Gastroesophageal sphincter (tissue), 4 donors: ENCODE data around the gene ZNF554. TPM values are rescaled to one million over a fixed set of nuclear protein-coding genes. Genes with fewer than 3 reads are reported as not detected.
"Not testable (repeated sequence)": the region's sequence is repeated elsewhere in the genome, so short reads cannot be mapped to it uniquely, and the experiment has no call there.

Source experiments
- ATAC-seq: fragments of 150-250 bp; one replicate; pipeline ENCODE4 v1.9.1; 2016; ENCODE audit warnings: mild to moderate bottlenecking, moderate library complexity
- H3K27ac ChIP-seq, 4 donors: fragments of 200-600 bp; sonication (generic) in 3 of 4; 1 replicate in 3 of 4; 2 replicates in 1 of 4; pipeline ENCODE4 v1.5.1; 2016 to 2019
- H3K27me3 ChIP-seq: fragments of 200-600 bp; sonication (generic); one replicate; pipeline ENCODE4 v1.5.1; 2019
- H3K36me3 ChIP-seq, 2 donors: fragments of 200-600 bp; sonication (generic); one replicate each; pipeline ENCODE4 v1.5.1; 2019; ENCODE audit warnings: control low read depth in 1 of 2
- H3K4me1 ChIP-seq, 3 donors: fragments of 200-600 bp; sonication (generic); 1 replicate in 2 of 3; 2 replicates in 1 of 3; pipeline ENCODE4 v1.5.1; 2016 to 2019; ENCODE audit warnings: control low read depth in 2 of 3
- H3K4me3 ChIP-seq, 2 donors: fragments of 200-600 bp; sonication (generic); one replicate each; pipeline ENCODE4 v1.5.1; 2019; ENCODE audit warnings: mild to moderate bottlenecking in 1 of 2, moderate library complexity in 1 of 2
- H3K9me3 ChIP-seq, 3 donors: fragments of 200-600 bp; sonication (generic); one replicate each; pipeline ENCODE4 v1.5.1; 2017 to 2019; ENCODE audit warnings: control low read depth in 2 of 3
- EP300 ChIP-seq: sonication (generic); formaldehyde crosslinking; IDR thresholded peaks from one replicate; pipeline ENCODE4 v1.6.1; 2017; ENCODE audit warnings: antibody characterized with exemption, mild to moderate bottlenecking
- POLR2A ChIP-seq, 2 donors: fragments of 450-650 bp; IDR thresholded peaks; one replicate each; pipeline ENCODE4 v1.6.1; 2017; ENCODE audit warnings: antibody characterized with exemption in 2 of 2, mild to moderate bottlenecking in 2 of 2, moderate library complexity in 1 of 2
- POLR2AphosphoS5 ChIP-seq: sonication (generic); formaldehyde crosslinking; IDR thresholded peaks from one replicate; pipeline ENCODE4 v1.6.1; 2017; ENCODE audit warnings: antibody characterized with exemption
- WGBS, 2 donors: methylation state at CpG; one replicate each; pipeline ENCODE4 v1.1.5; 2018; ENCODE audit warnings: low coverage in 1 of 2; 5-methylcytosine and 5-hydroxymethylcytosine counted together
- total RNA-seq, 4 donors: library from RNA; depleted of rRNA; stranded (reverse); fragments of >200 nt; gene quantifications; one replicate each; pipeline ENCODE4 v1.1.0, GENCODE V29; 2016
- TF ChIP-seq, protein P1 (sequence below), 4 experiments: fragments of 200-600 bp in 2 of 4; fragments of 450-650 bp in 2 of 4; sonication (generic) in 1 of 4; IDR thresholded peaks; one replicate each; pipeline ENCODE4 v1.5.1; 2017 to 2019; ENCODE audit warnings: antibody characterized with exemption in 4 of 4, mild to moderate bottlenecking in 2 of 4, moderate library complexity in 2 of 4

ZNF554 gene
- total RNA-seq, 4 donors from 2014 or later = 3.5 to 7.8 (median 5.5) TPM

DNA sequence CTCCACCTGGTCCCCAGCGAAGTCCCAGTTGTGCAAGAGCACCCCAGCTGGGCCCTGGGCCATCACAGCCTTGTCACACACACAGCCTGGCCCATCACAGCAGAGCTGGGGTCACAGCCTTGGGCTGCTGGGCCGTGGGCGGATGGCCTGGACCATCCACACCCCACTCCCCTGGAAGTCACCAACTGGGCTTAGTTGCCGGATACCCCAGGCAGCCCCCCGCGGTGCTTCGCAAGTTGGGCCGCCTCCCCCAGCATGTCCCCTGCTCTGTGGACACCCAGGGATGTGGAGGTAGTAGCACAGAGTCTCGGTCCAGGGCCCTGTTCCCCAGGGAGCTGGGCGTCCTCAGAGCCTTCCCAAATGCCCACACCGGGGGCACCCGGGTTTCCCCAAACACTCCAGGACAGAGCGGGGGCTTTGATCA is 4.5 kb upstream of the ZNF554 start:
- peaks cover 0 to 50% of the 10 kb centered on the region in 2 donors for H3K36me3 ChIP-seq
- ATAC-seq = no peak
- no peak overlapping the region for H3K4me3 ChIP-seq
- WGBS, 2 donors = 100% methylated on average over 1 of the region's 13 CpGs; no CpG with 5 or more reads in 1 of the 2 donors
- H3K4me1 ChIP-seq = peaks cover 0 to 2% (median 0%) of the 10 kb centered on the region in 3 donors
- TF ChIP-seq POLR2AphosphoS5 (no peak), EP300 (no peak), POLR2A (IDR thresholded peaks at IDR 0.05) (no peak)
- TF ChIP-seq, protein P1, sequence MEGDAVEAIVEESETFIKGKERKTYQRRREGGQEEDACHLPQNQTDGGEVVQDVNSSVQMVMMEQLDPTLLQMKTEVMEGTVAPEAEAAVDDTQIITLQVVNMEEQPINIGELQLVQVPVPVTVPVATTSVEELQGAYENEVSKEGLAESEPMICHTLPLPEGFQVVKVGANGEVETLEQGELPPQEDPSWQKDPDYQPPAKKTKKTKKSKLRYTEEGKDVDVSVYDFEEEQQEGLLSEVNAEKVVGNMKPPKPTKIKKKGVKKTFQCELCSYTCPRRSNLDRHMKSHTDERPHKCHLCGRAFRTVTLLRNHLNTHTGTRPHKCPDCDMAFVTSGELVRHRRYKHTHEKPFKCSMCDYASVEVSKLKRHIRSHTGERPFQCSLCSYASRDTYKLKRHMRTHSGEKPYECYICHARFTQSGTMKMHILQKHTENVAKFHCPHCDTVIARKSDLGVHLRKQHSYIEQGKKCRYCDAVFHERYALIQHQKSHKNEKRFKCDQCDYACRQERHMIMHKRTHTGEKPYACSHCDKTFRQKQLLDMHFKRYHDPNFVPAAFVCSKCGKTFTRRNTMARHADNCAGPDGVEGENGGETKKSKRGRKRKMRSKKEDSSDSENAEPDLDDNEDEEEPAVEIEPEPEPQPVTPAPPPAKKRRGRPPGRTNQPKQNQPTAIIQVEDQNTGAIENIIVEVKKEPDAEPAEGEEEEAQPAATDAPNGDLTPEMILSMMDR (IDR thresholded peaks at IDR 0.05) = no peak
- no peak overlapping the region for H3K27ac ChIP-seq
- no peaks in the 10 kb centered on the region for H3K27me3 ChIP-seq
- H3K9me3 ChIP-seq = no peaks in the 10 kb centered on the region

DNA sequence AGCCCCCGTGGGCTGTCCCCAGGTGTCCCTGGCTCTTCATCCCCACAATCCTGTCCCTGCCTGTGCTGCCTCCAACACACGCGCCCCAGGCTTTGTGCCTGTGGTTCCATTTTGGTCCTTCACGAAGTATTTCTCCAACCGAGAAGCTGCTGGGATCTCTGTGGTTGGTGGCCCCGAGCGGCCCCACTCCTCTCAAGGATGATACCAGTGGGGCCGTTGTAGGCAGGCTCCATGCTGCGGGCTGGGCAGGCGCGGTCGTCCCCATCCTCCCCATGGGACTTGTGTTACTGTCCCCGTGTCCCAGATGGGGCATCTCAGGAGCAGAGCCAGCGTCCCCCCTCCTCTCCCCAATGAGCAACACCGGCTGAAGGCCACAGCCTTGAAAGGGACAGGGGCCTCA is 3.7 kb upstream of the ZNF554 start:
- no peak for ATAC-seq
- Histone ChIP-seq H3K36me3 (peaks cover 0 to 43% of the 10 kb centered on the region in 2 donors), H3K27me3 (no peaks in the 10 kb centered on the region), H3K4me1 (peaks cover 0 to 10% (median 2%) of the 10 kb centered on the region in 3 donors), H3K27ac (no peak overlapping the region), H3K9me3 (no peaks in the 10 kb centered on the region), H3K4me3 (no peak overlapping the region)
- TF ChIP-seq, protein P1 (IDR thresholded peaks at IDR 0.05) = no peak
- TF ChIP-seq EP300 = no peak
- no peak for TF ChIP-seq POLR2AphosphoS5
- 60 to 88% methylated on average over 1 to 4 of the region's 15 CpGs for WGBS, 2 donors

DNA sequence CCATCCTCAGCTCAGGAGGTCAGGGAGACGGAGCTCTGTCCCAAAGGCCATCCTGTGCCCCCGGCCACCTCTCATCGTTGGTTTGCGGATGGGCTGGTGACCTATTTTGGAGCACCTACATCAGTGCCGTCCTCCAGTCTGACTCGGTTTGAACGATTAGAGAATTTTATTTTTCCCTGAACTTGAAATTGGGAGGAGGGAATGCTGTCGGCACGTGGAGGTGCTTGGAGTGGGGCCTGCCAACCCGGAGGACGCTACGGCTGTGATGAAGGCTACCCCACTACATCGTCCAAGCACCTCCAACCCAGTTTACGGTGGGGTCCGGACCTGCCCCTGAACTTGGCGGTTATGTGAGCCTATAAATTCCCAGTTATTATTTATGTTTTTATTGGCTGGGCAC is 3.0 kb upstream of the ZNF554 start:
- peaks cover 0 to 35% of the 10 kb centered on the region in 2 donors for H3K36me3 ChIP-seq
- H3K27ac ChIP-seq = no peak overlapping the region
- WGBS, 2 donors = 66 to 85% methylated on average over 5 to 10 of the region's 16 CpGs
- peaks cover 0 to 14% (median 4%) of the 10 kb centered on the region in 3 donors for H3K4me1 ChIP-seq
- H3K4me3 ChIP-seq = no peak overlapping the region
- no peak for ATAC-seq
- no peak for TF ChIP-seq EP300
- no peak for TF ChIP-seq POLR2AphosphoS5
- no peak for TF ChIP-seq POLR2A (IDR thresholded peaks at IDR 0.05)
- TF ChIP-seq, protein P1 (IDR thresholded peaks at IDR 0.05) = no peak
- H3K9me3 ChIP-seq = no peaks in the 10 kb centered on the region
- no peaks in the 10 kb centered on the region for H3K27me3 ChIP-seq

DNA sequence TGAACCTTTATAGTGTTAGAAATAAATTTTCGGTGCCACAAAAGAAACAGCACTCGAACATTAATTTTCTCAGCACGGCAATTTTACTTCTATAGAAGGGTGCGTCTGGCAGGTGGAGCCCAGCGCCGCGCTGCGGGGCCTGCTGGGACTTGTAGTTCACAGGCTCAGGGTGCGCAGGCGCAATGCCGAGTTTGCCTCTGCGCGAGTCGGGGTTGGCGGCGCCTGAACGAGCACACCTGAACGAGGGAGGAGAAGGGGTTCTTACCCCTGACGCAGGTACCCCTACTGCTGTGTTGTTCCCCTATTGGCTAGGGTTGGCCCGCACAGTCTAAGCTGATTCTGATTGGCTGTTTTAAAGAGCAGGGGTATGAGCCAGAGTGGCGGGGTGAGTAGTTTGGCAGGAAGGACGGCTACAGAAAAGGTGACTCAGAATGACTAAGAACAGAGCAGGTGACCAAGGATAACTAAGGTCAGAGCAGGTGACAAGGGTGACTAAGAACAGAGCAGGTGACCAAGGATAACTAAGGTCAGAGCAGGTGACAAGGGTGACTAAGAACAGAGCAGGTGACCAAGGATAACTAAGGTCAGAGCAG is 2.3 kb upstream of the ZNF554 start:
- H3K27ac ChIP-seq, H3K27me3 ChIP-seq, ATAC-seq, H3K9me3 ChIP-seq, H3K4me3 ChIP-seq: not testable (repeated sequence)
- Histone ChIP-seq H3K4me1 (peaks cover 0 to 14% (median 4%) of the 10 kb centered on the region in 3 donors), H3K36me3 (peaks cover 0 to 29% of the 10 kb centered on the region in 2 donors)
- WGBS, 2 donors = 50 to 60% methylated on average over 13 to 19 of the region's 22 CpGs

DNA sequence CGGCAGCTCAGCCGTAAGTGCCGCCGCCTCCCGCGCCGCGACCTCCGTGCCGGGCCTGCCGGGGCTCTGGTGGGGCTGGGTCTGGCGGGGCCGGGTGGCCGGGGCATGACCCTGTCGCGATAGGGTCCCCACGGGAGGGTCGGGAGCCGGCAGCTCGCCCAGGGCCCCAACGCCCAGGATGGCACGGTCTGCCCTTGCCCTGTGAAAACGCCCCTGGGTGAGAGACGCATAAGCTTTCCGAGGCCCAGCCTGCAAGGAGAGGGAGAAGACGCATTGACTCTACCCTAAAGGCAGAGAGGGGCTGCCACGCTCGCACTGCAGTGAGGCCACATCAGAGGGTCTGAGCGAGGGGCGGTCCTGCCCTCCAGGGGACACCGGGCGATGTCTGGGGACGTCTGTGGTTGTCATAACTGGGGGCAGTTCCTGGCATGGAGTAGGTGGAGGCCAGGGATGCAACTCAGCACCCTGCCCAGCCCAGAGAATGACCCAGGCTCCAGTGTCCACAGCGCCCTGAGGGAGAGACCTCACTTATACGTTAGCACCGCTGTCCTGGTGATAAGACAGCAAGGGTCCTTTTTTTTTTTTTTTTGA is 539 bp downstream of the ZNF554 start:
- Histone ChIP-seq H3K9me3 (no peaks in the 10 kb centered on the region), H3K36me3 (peaks cover 0 to 22% of the 10 kb centered on the region in 2 donors), H3K4me1 (peaks cover 0 to 14% (median 4%) of the 10 kb centered on the region in 3 donors), H3K27ac (peak overlapping the region in 3 of 4 donors; percentile 72 to 86 (median 78)), H3K27me3 (no peaks in the 10 kb centered on the region), H3K4me3 (peak overlapping the region; percentile 63 to 98)
- TF ChIP-seq, protein P1 (IDR thresholded peaks at IDR 0.05) = no peak
- TF ChIP-seq EP300 (no peak), POLR2AphosphoS5 (no peak), POLR2A (IDR thresholded peaks at IDR 0.05) (no peak)
- ATAC-seq = peak; percentile 18
- 10% methylated on average over 2 of the region's 36 CpGs; no CpG with 5 or more reads in 1 of the 2 donors for WGBS, 2 donors
